ENCODE results near the gene NCK1. TPM values are rescaled to one million over a fixed set of nuclear protein-coding genes. Genes with fewer than 3 reads are reported as not detected.

The NCK1 gene
- total and polyA plus RNA-seq, 9 of the 15 experiments (the other 6 are each of a cell fraction or from before 2014, with no cell fraction given), result 17.3 to 30.5 (median 25.0) TPM

- TF ChIP-seq ZNF785 (CRISPR knock-in tag; IDR thresholded peaks at IDR 0.05) (no peak), IRF2 (CRISPR knock-in tag; IDR thresholded peaks at IDR 0.05) (no peak), CBFA2T2 (conservative IDR thresholded peaks at IDR 0.05) (peak; percentile 56), TEAD2 (tag; IDR thresholded peaks at IDR 0.05) (no peak), ZNF77 (CRISPR knock-in tag; IDR thresholded peaks at IDR 0.05) (no peak), TCF3 (CRISPR knock-in tag; IDR thresholded peaks at IDR 0.05) (no peak; the same call in 1 of the 2 replicates), ZNF395 (CRISPR knock-in tag; IDR thresholded peaks at IDR 0.05) (0 out of 2 replicates have a peak, but pooled peaks have one; percentile 29), ZBTB7A (IDR thresholded peaks at IDR 0.05; ENCODE audit: borderline replicate concordance, control insufficient read depth, low read depth, low read length) (no peak), HDAC6 (IDR thresholded peaks at IDR 0.05; ENCODE audit: low read depth, low read length) (no peak), ZNF41 (CRISPR knock-in tag; conservative IDR thresholded peaks at IDR 0.05) (no peak)
- TF ChIP-seq, protein P1, sequence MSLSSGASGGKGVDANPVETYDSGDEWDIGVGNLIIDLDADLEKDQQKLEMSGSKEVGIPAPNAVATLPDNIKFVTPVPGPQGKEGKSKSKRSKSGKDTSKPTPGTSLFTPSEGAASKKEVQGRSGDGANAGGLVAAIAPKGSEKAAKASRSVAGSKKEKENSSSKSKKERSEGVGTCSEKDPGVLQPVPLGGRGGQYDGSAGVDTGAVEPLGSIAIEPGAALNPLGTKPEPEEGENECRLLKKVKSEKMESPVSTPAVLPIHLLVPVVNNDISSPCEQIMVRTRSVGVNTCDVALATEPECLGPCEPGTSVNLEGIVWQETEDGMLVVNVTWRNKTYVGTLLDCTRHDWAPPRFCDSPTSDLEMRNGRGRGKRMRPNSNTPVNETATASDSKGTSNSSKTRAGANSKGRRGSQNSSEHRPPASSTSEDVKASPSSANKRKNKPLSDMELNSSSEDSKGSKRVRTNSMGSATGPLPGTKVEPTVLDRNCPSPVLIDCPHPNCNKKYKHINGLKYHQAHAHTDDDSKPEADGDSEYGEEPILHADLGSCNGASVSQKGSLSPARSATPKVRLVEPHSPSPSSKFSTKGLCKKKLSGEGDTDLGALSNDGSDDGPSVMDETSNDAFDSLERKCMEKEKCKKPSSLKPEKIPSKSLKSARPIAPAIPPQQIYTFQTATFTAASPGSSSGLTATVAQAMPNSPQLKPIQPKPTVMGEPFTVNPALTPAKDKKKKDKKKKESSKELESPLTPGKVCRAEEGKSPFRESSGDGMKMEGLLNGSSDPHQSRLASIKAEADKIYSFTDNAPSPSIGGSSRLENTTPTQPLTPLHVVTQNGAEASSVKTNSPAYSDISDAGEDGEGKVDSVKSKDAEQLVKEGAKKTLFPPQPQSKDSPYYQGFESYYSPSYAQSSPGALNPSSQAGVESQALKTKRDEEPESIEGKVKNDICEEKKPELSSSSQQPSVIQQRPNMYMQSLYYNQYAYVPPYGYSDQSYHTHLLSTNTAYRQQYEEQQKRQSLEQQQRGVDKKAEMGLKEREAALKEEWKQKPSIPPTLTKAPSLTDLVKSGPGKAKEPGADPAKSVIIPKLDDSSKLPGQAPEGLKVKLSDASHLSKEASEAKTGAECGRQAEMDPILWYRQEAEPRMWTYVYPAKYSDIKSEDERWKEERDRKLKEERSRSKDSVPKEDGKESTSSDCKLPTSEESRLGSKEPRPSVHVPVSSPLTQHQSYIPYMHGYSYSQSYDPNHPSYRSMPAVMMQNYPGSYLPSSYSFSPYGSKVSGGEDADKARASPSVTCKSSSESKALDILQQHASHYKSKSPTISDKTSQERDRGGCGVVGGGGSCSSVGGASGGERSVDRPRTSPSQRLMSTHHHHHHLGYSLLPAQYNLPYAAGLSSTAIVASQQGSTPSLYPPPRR (CRISPR knock-in tag; IDR thresholded peaks at IDR 0.05; ENCODE audit: borderline replicate concordance), result no peak
These were observed 21.8 kb upstream of the NCK1 start (continued) for GRCh38 chr3:136840252-136840651.
